GM12864 (cell line): ENCODE results near the gene STAT5B.
"Not testable (repeated sequence)": the region's sequence is repeated elsewhere in the genome, so short reads cannot be mapped to it uniquely, and the experiment has no call there.

Source experiments
- DNase-seq: peaks from one replicate; pipeline ENCODE4 v3.0.0-alpha.2; 2011; ENCODE audit warnings: low read depth
- H3K4me3 ChIP-seq: 2 replicates; pipeline ENCODE4 v1.5.1; 2011; ENCODE audit warnings: mild to moderate bottlenecking, low read depth, low read length, control low read depth
- TF ChIP-seq, protein P1 (sequence below): IDR thresholded peaks from 2 replicates; pipeline ENCODE4 v1.5.1; 2011; ENCODE audit warnings: low read depth, mild to moderate bottlenecking, moderate library complexity, low read length, control low read depth, inconsistent platforms; ENCODE audit errors: missing control alignments

The STAT5B gene

DNA sequence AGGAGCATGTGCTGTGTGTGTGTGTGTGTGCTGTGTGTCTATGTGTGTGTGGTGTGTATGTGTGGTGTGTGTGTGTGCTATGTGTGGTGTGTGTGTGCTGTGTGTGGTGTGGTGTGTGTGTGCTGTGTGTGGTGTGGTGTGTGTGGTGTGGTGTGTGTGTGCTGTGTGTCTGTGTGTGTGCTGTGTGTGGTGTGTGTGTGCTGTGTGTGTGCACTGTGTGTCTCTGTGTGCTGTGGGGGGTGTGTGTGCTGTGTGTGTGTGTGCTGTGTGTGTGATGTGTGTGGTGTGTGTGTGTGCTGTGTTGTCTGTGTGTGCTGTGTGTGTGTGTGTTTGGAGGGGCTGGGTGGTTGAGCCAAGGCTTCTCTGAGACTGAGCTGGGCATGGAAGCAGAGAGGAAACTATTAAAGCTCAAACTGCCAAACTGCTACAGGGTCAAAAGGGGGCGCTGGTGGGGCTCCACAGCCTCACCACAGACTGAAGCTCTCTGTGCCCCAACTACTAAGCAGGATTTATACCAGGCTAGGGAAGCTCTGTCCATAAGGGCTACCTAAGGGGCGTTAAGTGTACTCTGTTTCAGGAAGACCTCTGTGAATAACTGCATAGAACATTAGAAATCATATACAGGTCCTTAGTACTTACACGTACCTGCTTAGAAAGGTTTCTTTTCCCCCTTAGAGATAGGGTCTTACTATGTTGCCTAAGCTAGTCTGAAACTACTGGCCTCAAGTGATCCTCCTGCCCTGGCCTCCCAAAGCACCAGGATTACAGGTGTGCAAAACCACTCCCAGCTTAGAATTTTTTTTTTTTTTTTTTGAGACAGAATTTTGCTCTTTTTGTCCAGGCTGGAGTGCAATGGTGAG lies 54.1 kb downstream of the STAT5B start:
- no peak overlapping the region for H3K4me3 ChIP-seq
- TF ChIP-seq, protein P1, sequence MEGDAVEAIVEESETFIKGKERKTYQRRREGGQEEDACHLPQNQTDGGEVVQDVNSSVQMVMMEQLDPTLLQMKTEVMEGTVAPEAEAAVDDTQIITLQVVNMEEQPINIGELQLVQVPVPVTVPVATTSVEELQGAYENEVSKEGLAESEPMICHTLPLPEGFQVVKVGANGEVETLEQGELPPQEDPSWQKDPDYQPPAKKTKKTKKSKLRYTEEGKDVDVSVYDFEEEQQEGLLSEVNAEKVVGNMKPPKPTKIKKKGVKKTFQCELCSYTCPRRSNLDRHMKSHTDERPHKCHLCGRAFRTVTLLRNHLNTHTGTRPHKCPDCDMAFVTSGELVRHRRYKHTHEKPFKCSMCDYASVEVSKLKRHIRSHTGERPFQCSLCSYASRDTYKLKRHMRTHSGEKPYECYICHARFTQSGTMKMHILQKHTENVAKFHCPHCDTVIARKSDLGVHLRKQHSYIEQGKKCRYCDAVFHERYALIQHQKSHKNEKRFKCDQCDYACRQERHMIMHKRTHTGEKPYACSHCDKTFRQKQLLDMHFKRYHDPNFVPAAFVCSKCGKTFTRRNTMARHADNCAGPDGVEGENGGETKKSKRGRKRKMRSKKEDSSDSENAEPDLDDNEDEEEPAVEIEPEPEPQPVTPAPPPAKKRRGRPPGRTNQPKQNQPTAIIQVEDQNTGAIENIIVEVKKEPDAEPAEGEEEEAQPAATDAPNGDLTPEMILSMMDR, result peak; percentile 78
- DNase-seq, result peak; percentile 18

DNA sequence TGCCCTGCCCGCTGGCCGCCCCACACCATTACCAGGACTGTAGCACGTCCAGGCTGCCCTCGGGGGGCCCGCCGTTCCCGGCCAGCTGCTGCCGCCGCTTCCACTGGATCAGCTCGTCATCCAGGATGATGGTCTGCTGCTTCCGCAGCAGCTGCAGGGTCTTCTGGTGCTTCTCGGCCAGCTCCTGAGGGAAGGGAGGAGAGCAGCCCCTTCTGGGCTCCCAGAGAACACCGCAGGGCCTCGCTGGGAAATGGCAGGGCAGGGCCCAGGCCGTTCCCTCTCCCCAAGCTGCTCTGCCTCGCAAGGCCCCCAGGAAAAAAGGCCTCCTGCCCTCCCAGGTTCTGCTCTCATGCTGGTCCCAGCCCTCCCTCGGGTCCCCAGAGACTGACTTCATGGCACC lies 56.9 kb downstream of the STAT5B start:
- DNase-seq, H3K4me3 ChIP-seq: not testable (repeated sequence)

DNA sequence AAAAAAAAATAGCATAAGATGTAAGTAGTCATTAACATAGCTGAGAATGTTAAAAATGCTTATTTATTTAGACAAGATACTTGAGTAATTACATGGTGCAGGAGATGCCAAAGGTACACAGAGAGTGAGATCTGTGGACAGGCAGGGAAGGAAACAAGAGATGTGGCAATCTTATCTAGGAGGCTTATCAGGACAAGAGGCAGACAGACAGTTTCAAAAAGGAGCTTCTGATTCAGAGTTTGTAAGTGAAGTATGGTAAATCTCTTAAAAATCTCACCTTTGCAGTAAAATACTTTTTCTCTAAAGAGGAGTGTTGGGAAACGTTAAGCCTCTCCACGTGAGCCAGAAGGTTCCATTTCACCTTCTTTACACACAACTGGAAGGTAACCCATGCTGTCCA lies 62.0 kb downstream of the STAT5B start:
- TF ChIP-seq, protein P1, result no peak
- H3K4me3 ChIP-seq, result no peak overlapping the region
- DNase-seq, result no peak

DNA sequence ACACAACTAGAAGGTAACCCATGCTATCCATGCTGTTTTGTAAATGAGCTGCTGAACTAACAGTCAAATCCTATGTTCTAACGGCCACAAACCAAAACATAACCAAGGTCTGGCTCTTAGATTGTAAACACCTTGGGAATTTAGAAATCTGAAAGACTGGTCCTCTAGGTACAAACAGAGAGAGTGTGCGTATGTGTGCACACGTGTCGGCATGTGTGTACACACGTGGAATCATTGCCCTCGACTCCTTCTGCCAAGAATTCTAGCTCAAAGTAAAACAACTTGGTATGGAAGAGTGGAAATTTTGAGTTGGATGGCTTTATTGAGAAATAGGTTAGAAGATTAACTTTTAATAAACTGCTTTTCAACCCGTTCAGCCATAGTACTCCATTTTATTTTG lies 63.8 kb downstream of the STAT5B start:
- no peak for DNase-seq
- TF ChIP-seq, protein P1, result no peak
- H3K4me3 ChIP-seq, result no peak overlapping the region

DNA sequence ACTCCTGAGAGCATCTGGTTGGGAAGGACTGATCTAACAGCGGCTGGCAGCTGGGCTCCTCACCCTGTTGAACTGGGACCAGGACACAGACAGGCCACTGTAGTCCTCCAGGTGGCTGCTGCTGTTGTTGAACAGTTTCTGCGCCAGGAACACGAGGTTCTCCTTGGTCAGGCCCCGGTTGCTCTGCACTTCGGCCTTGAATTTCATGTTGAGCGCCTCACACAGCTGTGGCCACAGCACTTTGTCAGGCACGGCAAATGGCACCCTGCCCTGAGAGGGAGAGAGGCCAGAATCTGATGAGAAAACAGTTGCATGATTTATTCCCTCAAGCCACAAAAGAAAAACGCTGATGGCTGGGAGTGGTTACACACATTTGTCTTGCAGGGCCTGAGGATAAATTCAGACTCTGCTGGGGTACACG lies 64.3 kb downstream of the STAT5B start:
- H3K4me3 ChIP-seq, DNase-seq: not testable (repeated sequence)

DNA sequence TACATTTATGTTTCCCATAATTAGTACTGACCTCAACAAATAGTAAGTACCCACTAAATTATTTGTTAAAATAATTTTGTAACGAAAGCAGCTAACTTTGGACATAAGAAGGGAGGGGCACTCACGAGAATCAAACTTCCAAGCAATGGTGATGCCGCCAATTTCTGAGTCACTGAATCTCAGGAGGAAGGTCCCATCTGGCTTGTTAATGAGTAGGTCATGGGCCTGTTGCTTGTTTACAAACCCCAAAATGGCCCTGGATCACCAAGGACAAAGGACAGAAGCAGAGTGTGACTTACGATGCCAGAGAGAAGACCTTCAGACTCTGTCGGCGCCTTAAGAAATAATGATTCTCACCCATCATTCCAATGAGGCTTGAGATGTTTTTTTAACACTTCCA lies 66.1 kb downstream of the STAT5B start:
- TF ChIP-seq, protein P1, result no peak
- no peak overlapping the region for H3K4me3 ChIP-seq
- DNase-seq, result no peak

DNA sequence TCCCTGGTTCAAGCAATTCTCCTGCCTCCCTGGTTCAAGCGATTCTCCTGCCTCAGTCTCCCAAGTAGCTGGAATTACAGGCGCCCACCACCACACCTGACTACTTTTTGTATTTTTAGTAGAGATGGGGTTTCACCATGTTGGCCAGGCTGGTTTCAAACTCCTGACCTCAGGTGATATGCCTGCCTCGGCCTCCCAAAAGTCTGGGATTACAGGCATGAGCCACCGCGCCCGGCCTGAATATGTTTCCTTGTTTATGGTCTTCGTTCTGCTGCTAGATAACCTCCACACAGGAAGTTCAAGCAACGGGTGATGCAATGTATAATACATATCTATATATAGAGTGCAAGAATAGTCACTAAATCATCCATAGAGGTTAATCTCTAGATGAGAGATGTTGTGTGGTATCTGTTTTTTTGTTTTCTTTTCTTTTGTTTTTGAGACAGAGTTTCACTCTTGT lies 70.0 kb downstream of the STAT5B start:
- DNase-seq, H3K4me3 ChIP-seq: not testable (repeated sequence)

DNA sequence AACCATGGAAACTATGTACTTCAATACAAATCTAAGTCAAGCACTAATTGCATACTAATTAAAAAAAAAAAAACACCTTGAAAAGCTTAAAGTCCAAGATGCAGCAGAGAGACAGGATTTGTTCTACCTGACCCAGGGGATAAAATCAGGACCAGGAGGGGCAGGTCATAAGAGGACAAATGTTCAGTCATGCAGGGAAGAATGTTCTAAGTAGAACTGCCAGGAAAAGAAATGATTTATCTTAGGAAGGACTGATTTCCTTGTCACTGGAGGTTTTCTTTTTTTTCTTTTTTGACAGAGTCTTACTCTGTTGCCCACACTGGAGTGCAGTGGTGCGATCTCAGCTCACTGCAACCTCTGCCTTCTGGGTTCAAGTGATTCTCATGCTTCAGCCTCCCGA lies 72.8 kb downstream of the STAT5B start:
- H3K4me3 ChIP-seq, result no peak overlapping the region
- TF ChIP-seq, protein P1, result no peak
- DNase-seq, result no peak
